ES-I3 (cell line): Measurements from ENCODE around the gene CFAP299.
A peak's percentile ranks its signal among the peaks of the same experiment; 100 is the strongest.
"Not testable (repeated sequence)": the region's sequence is repeated elsewhere in the genome, so short reads cannot be mapped to it uniquely, and the experiment has no call there.

Experiments
- H3K36me3 ChIP-seq: 2 replicates; pipeline ENCODE4 v1.6.1; 2013; ENCODE audit warnings: mild to moderate bottlenecking, low read length, control low read depth, moderate library complexity; ENCODE audit not compliant: insufficient read depth
- H3K4me1 ChIP-seq: 2 replicates; pipeline ENCODE4 v1.6.1; 2013; ENCODE audit warnings: mild to moderate bottlenecking, control low read depth, low read length; ENCODE audit not compliant: insufficient read depth
- H3K9ac ChIP-seq: 2 replicates; pipeline ENCODE4 v1.6.1; 2013; ENCODE audit warnings: low read depth, mild to moderate bottlenecking, low read length, moderate library complexity
- H3K9me3 ChIP-seq: 2 replicates; pipeline ENCODE4 v1.6.1; 2013; ENCODE audit warnings: mild to moderate bottlenecking, low read length, moderate library complexity; ENCODE audit not compliant: control insufficient read depth, insufficient read depth

Gene CFAP299

GRCh38 chr4:80311130-80311529 lies 24.4 kb upstream of the CFAP299 start:
- Histone ChIP-seq H3K4me1 (peaks cover 24% of the 10 kb centered on the region), H3K36me3 (no peaks in the 10 kb centered on the region), H3K9ac (no peak overlapping the region), H3K9me3 (no peaks in the 10 kb centered on the region)

DNA sequence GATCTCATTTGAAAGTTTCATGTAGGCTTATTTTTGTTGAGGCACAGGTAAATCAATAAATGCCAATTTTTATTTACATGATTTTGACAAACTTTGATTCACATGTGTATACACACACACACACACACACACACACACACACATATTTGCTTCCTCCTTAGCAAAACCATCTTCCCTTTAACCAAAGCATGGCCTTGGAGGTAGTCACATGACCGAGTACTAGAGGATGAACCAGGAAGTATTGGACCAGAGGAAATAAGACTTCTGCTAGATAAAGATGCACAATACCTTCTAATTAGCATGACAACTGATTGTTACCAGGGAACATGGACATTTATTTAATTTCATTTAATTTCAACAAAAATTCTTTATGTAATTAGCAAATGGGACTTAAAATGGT lies 23.4 kb upstream of the CFAP299 start:
- Histone ChIP-seq H3K4me1 (peaks cover 15% of the 10 kb centered on the region), H3K9ac (no peak overlapping the region), H3K36me3 (no peaks in the 10 kb centered on the region), H3K9me3 (no peaks in the 10 kb centered on the region)

DNA sequence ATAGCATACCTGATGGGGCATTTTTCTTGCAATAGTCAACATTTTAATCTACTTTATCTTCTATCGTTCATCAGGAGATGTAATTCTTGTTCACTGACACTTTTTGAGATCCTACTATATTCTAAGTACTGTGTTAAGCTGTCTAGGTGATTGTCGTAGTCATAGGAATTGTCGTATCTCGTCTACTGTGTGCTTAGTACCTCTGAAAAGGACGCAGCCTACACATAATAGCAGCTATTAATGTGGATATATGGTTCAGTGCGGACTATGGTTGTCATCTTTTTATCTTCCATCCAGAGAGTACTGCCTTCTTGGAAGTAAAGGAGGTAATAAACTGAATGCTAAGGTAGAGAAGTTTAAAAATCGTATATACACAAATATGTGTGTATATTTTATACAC lies 21.9 kb upstream of the CFAP299 start:
- Histone ChIP-seq H3K9me3 (no peaks in the 10 kb centered on the region), H3K36me3 (no peaks in the 10 kb centered on the region), H3K4me1 (peaks cover under 1% of the 10 kb centered on the region), H3K9ac (no peak overlapping the region)

- not testable (repeated sequence) for H3K9ac ChIP-seq, H3K36me3 ChIP-seq, H3K9me3 ChIP-seq, H3K4me1 ChIP-seq
Measured at GRCh38 chr4:80315848-80316247, 19.7 kb upstream of the CFAP299 start.

DNA sequence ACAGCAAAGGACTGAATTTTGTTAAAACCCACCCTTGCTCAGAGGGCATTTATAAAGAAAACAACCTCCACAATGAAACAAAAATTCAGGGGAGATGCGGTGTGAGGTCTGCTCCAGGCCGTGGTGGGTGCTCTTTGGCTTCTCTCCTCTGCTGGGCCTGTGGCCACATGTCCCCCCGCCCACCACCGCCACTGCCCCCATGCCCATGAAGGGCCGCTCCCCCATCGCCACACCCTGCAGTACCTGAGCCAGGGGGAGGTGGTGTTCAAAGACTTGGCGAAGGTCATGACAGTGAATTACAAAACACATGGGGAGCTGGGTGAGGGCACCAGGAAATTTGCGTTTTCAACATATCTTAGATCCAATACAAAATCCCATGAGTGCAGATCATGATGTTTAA lies 14.2 kb upstream of the CFAP299 start:
- Histone ChIP-seq H3K9me3 (no peaks in the 10 kb centered on the region), H3K36me3 (no peaks in the 10 kb centered on the region), H3K9ac (no peak overlapping the region), H3K4me1 (no peaks in the 10 kb centered on the region)

GRCh38 chr4:80321776-80322175 lies 13.8 kb upstream of the CFAP299 start:
- no peaks in the 10 kb centered on the region for H3K9me3 ChIP-seq
- no peak overlapping the region for H3K9ac ChIP-seq
- H3K36me3 ChIP-seq, result no peaks in the 10 kb centered on the region
- H3K4me1 ChIP-seq, result no peaks in the 10 kb centered on the region

DNA sequence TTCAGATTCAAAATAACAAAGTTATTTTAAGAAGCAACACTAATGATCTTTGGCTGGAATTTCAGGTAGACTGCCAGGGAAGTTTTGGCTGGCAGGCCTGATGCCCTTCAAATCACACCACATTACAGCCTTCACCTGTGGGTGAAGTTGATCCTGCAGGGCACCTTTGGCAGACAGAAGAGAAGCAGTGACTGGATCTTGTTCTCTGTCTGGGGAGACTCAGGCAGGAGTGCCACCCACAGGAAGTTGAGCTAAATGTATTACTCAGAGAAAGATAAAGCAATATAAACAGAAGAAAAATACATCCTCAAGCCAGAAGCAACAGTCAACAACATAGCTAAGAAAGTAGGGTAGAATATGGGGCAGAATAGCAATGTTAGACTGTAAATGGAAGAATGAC lies 12.8 kb upstream of the CFAP299 start:
- Histone ChIP-seq H3K36me3 (no peaks in the 10 kb centered on the region), H3K9me3 (no peaks in the 10 kb centered on the region), H3K4me1 (no peaks in the 10 kb centered on the region), H3K9ac (no peak overlapping the region)

GRCh38 chr4:80324171-80324570 lies 11.4 kb upstream of the CFAP299 start:
- no peaks in the 10 kb centered on the region for H3K36me3 ChIP-seq
- H3K4me1 ChIP-seq, result no peaks in the 10 kb centered on the region
- no peaks in the 10 kb centered on the region for H3K9me3 ChIP-seq
- no peak overlapping the region for H3K9ac ChIP-seq

- H3K36me3 ChIP-seq, result no peaks in the 10 kb centered on the region
- H3K9me3 ChIP-seq, result no peaks in the 10 kb centered on the region
- no peak overlapping the region for H3K9ac ChIP-seq
- no peaks in the 10 kb centered on the region for H3K4me1 ChIP-seq
Measured at GRCh38 chr4:80331693-80332092, 3.8 kb upstream of the CFAP299 start.

GRCh38 chr4:80333121-80333520 lies 2.4 kb upstream of the CFAP299 start:
- Histone ChIP-seq H3K9ac (no peak overlapping the region), H3K9me3 (no peaks in the 10 kb centered on the region), H3K36me3 (no peaks in the 10 kb centered on the region), H3K4me1 (no peaks in the 10 kb centered on the region)

GRCh38 chr4:80334568-80334967 lies 962 bp upstream of the CFAP299 start:
- no peaks in the 10 kb centered on the region for H3K36me3 ChIP-seq
- no peak overlapping the region for H3K9ac ChIP-seq
- no peaks in the 10 kb centered on the region for H3K4me1 ChIP-seq
- no peaks in the 10 kb centered on the region for H3K9me3 ChIP-seq

GRCh38 chr4:80335226-80335553 lies 340 bp upstream of the CFAP299 start:
- Histone ChIP-seq H3K9me3 (no peaks in the 10 kb centered on the region), H3K9ac (peak overlapping the region; percentile 32; the same call in 1 of the 2 replicates), H3K36me3 (no peaks in the 10 kb centered on the region), H3K4me1 (no peaks in the 10 kb centered on the region)

DNA sequence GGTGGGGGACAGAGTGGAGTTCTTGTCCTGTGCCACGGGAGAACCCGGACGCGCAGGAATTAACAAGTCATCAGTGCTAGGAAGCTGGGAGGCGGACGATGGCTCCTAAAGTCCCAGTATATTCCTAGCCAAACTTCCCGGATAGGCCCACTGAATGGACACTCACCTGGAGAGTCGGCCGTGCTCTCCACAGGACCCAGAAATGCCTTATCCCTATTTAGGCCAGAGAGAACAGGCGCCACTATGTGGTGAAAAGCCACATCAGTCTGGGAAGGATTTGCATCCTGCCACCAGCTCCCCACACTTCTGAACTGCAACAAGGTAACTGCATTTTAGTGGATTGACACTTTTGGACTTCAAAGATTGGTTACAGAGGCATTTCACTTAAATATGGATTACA lies 1.1 kb downstream of the CFAP299 start:
- H3K9ac ChIP-seq, result no peak overlapping the region
- no peaks in the 10 kb centered on the region for H3K4me1 ChIP-seq

GRCh38 chr4:80340036-80340435 lies 4.5 kb downstream of the CFAP299 start:
- H3K4me1 ChIP-seq, result no peaks in the 10 kb centered on the region
- no peaks in the 10 kb centered on the region for H3K36me3 ChIP-seq
- H3K9ac ChIP-seq, result no peak overlapping the region
- H3K9me3 ChIP-seq, result no peaks in the 10 kb centered on the region

More for the DNA sequence above, 1.1 kb downstream of the CFAP299 start:
- Histone ChIP-seq H3K36me3 (no peaks in the 10 kb centered on the region), H3K9me3 (no peaks in the 10 kb centered on the region)

DNA sequence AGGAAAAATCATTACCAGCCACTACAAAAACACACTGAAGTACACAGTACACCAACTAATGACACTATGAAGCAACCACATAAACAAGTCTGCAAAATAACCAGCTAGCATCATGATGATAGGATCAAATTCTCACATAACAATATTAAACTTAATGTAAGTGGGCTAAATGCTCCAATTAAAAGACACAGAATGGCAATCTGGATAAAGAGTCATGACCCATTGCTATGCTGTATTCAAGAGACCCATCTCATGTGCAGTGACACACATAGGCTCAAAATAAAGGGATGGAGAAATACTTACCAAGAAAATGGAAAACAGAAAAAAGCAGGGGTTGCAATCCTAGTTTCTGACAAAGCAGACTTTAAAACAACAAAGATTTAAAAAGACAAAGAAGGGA lies 7.2 kb downstream of the CFAP299 start:
- not testable (repeated sequence) for H3K36me3 ChIP-seq, H3K9me3 ChIP-seq, H3K4me1 ChIP-seq, H3K9ac ChIP-seq

DNA sequence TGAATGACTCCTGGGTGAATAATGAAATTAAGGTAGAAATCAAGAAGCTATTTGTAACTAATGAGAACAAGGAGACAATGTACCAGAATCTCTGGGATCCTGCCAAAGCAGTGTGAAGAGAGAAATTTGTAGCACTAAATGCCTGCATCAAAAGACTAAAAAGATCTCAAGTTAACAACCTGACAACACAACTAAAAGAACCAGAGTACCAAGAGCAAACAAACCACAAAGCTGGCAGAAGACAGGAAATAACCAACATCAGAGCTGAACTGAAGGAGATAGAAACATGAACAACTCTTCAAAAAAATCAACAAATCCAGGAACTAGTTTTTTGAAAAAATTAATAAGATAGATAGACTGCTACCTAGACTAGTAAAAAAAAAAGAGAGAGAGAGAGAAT lies 8.4 kb downstream of the CFAP299 start:
- no peak overlapping the region for H3K9ac ChIP-seq
- H3K9me3 ChIP-seq, result no peaks in the 10 kb centered on the region
- H3K36me3 ChIP-seq, result no peaks in the 10 kb centered on the region
- no peaks in the 10 kb centered on the region for H3K4me1 ChIP-seq
